Osteocyte (in vitro differentiated cells): ENCODE data around the gene CSMD2. TPM values are rescaled to one million over a fixed set of nuclear protein-coding genes. Genes with fewer than 3 reads are reported as not detected.
"Not testable (repeated sequence)": the region's sequence is repeated elsewhere in the genome, so short reads cannot be mapped to it uniquely, and the experiment has no call there.

ENCODE experiments used
- DNase-seq: peaks from one replicate; pipeline ENCODE4 v3.0.0; 2021; ENCODE audit warnings: mixed read lengths; ENCODE audit not compliant: unreplicated experiment; ENCODE audit errors: extremely low spot score
- H3K27ac Mint-ChIP-seq: one replicate; pipeline ENCODE4 v1.8.0; 2021; ENCODE audit warnings: mild to moderate bottlenecking, mixed read lengths; ENCODE audit not compliant: unreplicated experiment
- H3K27me3 Mint-ChIP-seq: one replicate; pipeline ENCODE4 v1.8.0; 2021; ENCODE audit warnings: mixed read lengths; ENCODE audit not compliant: unreplicated experiment
- H3K36me3 Mint-ChIP-seq: one replicate; pipeline ENCODE4 v1.8.0; 2021; ENCODE audit warnings: mixed read lengths; ENCODE audit not compliant: unreplicated experiment
- H3K4me1 Mint-ChIP-seq: one replicate; pipeline ENCODE4 v1.8.0; 2021; ENCODE audit warnings: mixed read lengths; ENCODE audit not compliant: unreplicated experiment
- H3K4me3 Mint-ChIP-seq: one replicate; pipeline ENCODE4 v1.8.0; 2021; ENCODE audit warnings: mild to moderate bottlenecking, moderate library complexity, mixed read lengths; ENCODE audit not compliant: unreplicated experiment
- H3K9me3 Mint-ChIP-seq: one replicate; pipeline ENCODE4 v1.8.0; 2021; ENCODE audit warnings: mixed read lengths; ENCODE audit not compliant: unreplicated experiment
- total RNA-seq: library from RNA; stranded (reverse); gene quantifications from 2 replicates; pipeline ENCODE4 v1.2.1, GENCODE V29; 2021
- TF ChIP-seq, protein P1 (sequence below): fragments of 200-600 bp; sonication (generic); IDR thresholded peaks from 2 replicates; pipeline ENCODE4 v1.5.0; 2021; ENCODE audit warnings: antibody characterized with exemption, mild to moderate bottlenecking, moderate library complexity

The CSMD2 gene
- total RNA-seq, 1 donor from 2014 or later, result not detected

DNA sequence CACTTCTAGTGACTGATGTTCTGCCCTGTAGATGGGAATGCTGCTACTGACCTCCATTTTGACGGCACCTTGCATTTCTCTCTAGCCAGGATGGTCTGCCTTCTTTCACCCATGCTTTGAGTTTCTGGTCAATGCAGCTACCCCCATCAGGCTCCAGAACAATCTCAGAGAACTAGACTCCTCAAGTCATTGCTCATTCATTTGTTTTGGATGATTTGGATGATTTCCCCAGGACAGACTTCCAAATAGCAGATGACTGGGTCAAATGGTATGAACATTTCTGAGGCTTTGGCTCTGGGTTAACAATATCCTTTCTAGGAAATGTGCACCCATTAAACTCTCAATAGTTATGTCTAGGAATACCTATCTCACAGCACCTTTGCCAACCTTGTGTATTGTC, 63.9 kb downstream of the CSMD2 start:
- Mint-ChIP-seq H3K27me3 (no peaks in the 10 kb centered on the region), H3K4me3 (no peak overlapping the region), H3K4me1 (no peaks in the 10 kb centered on the region), H3K36me3 (no peaks in the 10 kb centered on the region), H3K9me3 (peaks cover 32% of the 10 kb centered on the region), H3K27ac (no peak overlapping the region)
- no peak for DNase-seq
- TF ChIP-seq, protein P1, sequence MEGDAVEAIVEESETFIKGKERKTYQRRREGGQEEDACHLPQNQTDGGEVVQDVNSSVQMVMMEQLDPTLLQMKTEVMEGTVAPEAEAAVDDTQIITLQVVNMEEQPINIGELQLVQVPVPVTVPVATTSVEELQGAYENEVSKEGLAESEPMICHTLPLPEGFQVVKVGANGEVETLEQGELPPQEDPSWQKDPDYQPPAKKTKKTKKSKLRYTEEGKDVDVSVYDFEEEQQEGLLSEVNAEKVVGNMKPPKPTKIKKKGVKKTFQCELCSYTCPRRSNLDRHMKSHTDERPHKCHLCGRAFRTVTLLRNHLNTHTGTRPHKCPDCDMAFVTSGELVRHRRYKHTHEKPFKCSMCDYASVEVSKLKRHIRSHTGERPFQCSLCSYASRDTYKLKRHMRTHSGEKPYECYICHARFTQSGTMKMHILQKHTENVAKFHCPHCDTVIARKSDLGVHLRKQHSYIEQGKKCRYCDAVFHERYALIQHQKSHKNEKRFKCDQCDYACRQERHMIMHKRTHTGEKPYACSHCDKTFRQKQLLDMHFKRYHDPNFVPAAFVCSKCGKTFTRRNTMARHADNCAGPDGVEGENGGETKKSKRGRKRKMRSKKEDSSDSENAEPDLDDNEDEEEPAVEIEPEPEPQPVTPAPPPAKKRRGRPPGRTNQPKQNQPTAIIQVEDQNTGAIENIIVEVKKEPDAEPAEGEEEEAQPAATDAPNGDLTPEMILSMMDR, result no peak

DNA sequence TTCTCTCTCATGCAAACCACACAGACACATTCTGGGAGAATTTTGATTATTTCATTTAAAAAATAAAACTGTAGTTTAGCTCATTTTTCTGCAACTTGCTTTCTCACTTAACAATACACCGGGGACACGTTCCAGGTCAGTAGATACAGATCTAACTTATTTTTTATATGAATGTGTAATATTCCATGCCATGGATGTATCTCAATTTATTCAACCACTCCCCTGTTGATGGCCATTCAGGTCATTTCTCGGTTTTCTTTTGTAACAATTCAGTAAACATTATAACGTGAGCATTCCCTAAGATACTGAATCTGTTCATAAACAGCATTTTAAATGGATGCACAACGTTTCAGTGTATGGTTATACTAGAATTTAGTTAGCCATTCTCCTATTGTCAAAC, 64.7 kb downstream of the CSMD2 start:
- no peaks in the 10 kb centered on the region for H3K27me3 Mint-ChIP-seq
- no peaks in the 10 kb centered on the region for H3K4me1 Mint-ChIP-seq
- peaks cover 24% of the 10 kb centered on the region for H3K9me3 Mint-ChIP-seq
- no peaks in the 10 kb centered on the region for H3K36me3 Mint-ChIP-seq
- DNase-seq, result no peak
- no peak overlapping the region for H3K27ac Mint-ChIP-seq
- TF ChIP-seq, protein P1, result no peak
- no peak overlapping the region for H3K4me3 Mint-ChIP-seq

DNA sequence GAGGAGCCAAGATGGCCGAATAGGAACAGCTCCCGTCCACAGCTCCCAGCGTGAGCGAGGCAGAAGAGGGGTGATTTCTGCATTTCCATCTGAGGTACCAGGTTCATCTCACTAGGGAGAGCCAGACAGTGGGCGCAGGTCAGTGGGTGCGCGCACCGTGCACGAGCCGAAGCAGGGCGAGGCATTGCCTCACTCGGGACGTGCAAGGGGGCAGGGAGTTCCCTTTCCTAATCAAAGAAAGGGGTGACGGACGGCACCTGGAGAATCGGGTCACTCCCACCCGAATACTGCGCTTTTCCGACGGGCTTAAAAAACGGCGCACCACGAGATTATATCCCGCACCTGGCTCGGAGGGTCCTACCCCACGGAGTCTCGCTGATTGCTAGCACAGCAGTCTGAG, 72.6 kb downstream of the CSMD2 start:
- not testable (repeated sequence) for H3K27me3 Mint-ChIP-seq, DNase-seq, H3K27ac Mint-ChIP-seq, H3K4me1 Mint-ChIP-seq, H3K36me3 Mint-ChIP-seq, H3K4me3 Mint-ChIP-seq
- H3K9me3 Mint-ChIP-seq, result peaks cover 36% of the 10 kb centered on the region

DNA sequence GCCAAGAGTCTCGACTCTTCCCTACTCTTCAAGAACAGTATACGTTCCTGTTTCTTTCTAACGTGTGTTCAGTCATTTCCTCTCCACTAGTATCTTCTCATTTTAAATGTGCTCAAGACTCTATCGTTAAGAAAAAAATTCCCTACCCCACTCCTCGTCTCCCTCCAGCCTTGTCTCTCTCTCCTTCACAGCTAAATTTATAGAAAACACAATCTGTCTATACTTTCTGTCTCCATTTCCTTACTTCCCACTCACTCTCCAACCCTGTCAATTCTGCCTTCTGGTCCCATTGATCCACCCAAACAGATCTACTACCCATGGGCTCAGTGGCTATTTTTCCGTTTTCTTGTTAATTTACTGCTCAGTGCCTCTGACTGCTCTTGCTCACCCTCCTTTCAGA, 75.3 kb downstream of the CSMD2 start:
- Mint-ChIP-seq H3K27me3 (no peaks in the 10 kb centered on the region), H3K36me3 (no peaks in the 10 kb centered on the region), H3K4me1 (no peaks in the 10 kb centered on the region), H3K27ac (no peak overlapping the region), H3K4me3 (no peak overlapping the region), H3K9me3 (peaks cover 52% of the 10 kb centered on the region)
- TF ChIP-seq, protein P1, result no peak
- DNase-seq, result no peak

DNA sequence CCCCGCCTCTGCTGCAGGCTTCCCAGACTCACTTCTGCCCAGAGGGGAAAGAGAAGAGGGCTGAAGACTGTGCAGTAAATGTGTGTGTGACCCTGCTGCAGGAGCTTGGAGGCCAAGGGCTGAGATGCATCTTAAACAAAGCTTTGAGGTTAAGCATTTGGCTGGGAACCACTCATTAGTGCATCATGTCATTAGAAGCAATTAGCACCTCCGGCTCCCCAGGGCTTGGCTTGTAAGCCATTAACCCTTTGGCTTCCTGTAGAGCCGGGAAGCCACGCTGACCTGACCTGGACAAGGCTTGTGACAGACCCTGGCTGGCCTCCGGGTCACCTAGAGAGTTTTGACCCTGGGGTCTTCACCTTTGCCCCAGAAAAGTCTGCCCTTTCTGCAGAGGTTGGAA, 77.0 kb downstream of the CSMD2 start:
- Mint-ChIP-seq H3K9me3 (peaks cover 64% of the 10 kb centered on the region), H3K27ac (no peak overlapping the region), H3K27me3 (no peaks in the 10 kb centered on the region), H3K36me3 (no peaks in the 10 kb centered on the region), H3K4me1 (no peaks in the 10 kb centered on the region), H3K4me3 (no peak overlapping the region)
- no peak for DNase-seq
- TF ChIP-seq, protein P1, result no peak

DNA sequence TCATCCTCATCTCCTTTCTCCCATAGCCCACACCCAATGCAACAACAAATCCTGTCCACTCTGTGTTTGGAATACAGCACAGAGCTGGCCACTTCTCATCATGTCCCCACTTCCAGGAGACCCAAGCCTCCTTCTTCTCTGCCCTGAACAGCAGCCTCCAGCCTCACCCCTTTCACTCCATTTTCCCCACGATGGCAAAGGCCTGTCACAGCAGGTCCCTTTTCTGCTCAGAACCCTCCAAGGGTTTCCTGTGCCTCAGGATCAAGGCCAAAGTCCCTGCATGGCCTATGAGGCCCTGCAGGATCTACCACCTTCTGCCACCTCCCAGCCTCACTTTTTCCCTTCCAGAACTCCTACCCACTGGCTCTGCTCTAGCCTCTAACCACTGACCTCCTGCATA, 78.5 kb downstream of the CSMD2 start:
- DNase-seq, result no peak
- TF ChIP-seq, protein P1, result no peak
- no peak overlapping the region for H3K27ac Mint-ChIP-seq
- H3K4me1 Mint-ChIP-seq, result no peaks in the 10 kb centered on the region
- no peak overlapping the region for H3K4me3 Mint-ChIP-seq
- H3K36me3 Mint-ChIP-seq, result no peaks in the 10 kb centered on the region
- H3K27me3 Mint-ChIP-seq, result no peaks in the 10 kb centered on the region
- peaks cover 56% of the 10 kb centered on the region for H3K9me3 Mint-ChIP-seq
